HCT116 (cell line): Measurements from ENCODE around the gene IRF2. TPM values are rescaled to one million over a fixed set of nuclear protein-coding genes. Genes with fewer than 3 reads are reported as not detected.

Experiments used
- ATAC-seq: fragments of 200-7000 bp; cut with Tn5 transposase; 2 replicates; pipeline ENCODE4 v1.9.1; 2020; ENCODE audit warnings: mild to moderate bottlenecking, moderate library complexity
- BruUV-seq: library from RNA; stranded (reverse); fragments of 400-500 nt; replicated peaks from 2 replicates; lab custom pipeline; 2021; lab: Mats Ljungman, UMichigan
- CTCF ChIA-PET: fragments of 300-600 bp; sonication (Branson Sonifier 250); formaldehyde crosslinking; loops from one replicate; lab custom pipeline; 2021; ENCODE audit warnings: antibody characterized with exemption; lab: Charles Lee
- POLR2A ChIA-PET: fragments of 300-600, 350-600 bp; sonication (Branson Sonifier 250); formaldehyde crosslinking; loops from one replicate; lab custom pipeline; 2021; ENCODE audit warnings: antibody characterized with exemption; lab: Charles Lee
- RAD21 ChIA-PET, 2 experiments: fragments of 300-600 bp; sonication (Branson Sonifier 250); formaldehyde crosslinking; loops; one replicate each; lab custom pipeline; 2023; ENCODE audit warnings: low total read pairs in 2 of 2; ENCODE audit not compliant: uncharacterized antibody in 2 of 2, unreplicated experiment in 2 of 2, low non-redundant PET in 1 of 2; lab: Charles Lee
- DNase-seq: peaks from one replicate; pipeline ENCODE4 v3.0.0-alpha.2; 2010; ENCODE audit warnings: low read depth, low spot score
- H2AFZ ChIP-seq: fragments of 200-600 bp; shearing (Covaris generic), sonication (generic); 2 replicates; pipeline ENCODE4 v1.6.1; 2017; ENCODE audit warnings: low read depth, mixed run types, mixed read lengths, antibody characterized with exemption, low read length; ENCODE audit not compliant: poor library complexity, severe bottlenecking
- H3K27ac ChIP-seq: 2 replicates; pipeline ENCODE4 v1.5.1; 2012; ENCODE audit warnings: low read depth, low read length
- H3K27me3 ChIP-seq: fragments of 200-600 bp; sonication (generic); 2 replicates; pipeline ENCODE4 v1.6.1; 2016; ENCODE audit warnings: mixed run types, low read length, mixed read lengths; ENCODE audit not compliant: insufficient read depth
- H3K36me3 ChIP-seq, 2 experiments: fragments of 200-500 bp in 1 of 2; fragments of 200-600 bp in 1 of 2; sonication (Bioruptor generic) in 1 of 2; sonication (generic) in 1 of 2; 2 replicates each; pipeline versions ENCODE4 v1.5.1 to v1.6.1; 2014 to 2016; ENCODE audit warnings: low read length in 2 of 2, inconsistent platforms in 1 of 2, mixed read lengths in 1 of 2, mixed run types in 1 of 2; ENCODE audit not compliant: insufficient read depth in 2 of 2, control insufficient read depth in 1 of 2
- H3K4me1 ChIP-seq, 2 experiments: fragments of 200-600 bp in 1 of 2; sonication (generic) in 1 of 2; 2 replicates each; pipeline versions ENCODE4 v1.5.1 to v1.6.1; 2012 to 2017; ENCODE audit warnings: low read length in 2 of 2, inconsistent platforms in 1 of 2, mild to moderate bottlenecking in 1 of 2, mixed read lengths in 1 of 2, mixed run types in 1 of 2, moderate library complexity in 1 of 2; ENCODE audit not compliant: insufficient read depth in 2 of 2, control insufficient read depth in 1 of 2
- H3K4me2 ChIP-seq: fragments of 200-600 bp; sonication (generic); 2 replicates; pipeline ENCODE4 v1.6.1; 2017; ENCODE audit warnings: mixed run types, low read length, mixed read lengths
- H3K4me3 ChIP-seq, 2 experiments: fragments of 200-600 bp in 1 of 2; sonication (generic) in 1 of 2; replicated peaks in 1 of 2; 2 replicates each; pipeline ENCODE4 v1.5.1; 2011 to 2016; ENCODE audit warnings: low read length in 2 of 2, control low read depth in 1 of 2, low read depth in 1 of 2, mild to moderate bottlenecking in 1 of 2, mixed read lengths in 1 of 2, mixed run types in 1 of 2
- H3K79me2 ChIP-seq: fragments of 200-600 bp; sonication (generic); 2 replicates; pipeline ENCODE4 v1.6.1; 2017; ENCODE audit warnings: mild to moderate bottlenecking, mixed run types, low read length, moderate library complexity, mixed read lengths; ENCODE audit not compliant: insufficient read depth
- H3K9ac ChIP-seq: fragments of 200-600 bp; sonication (generic); 2 replicates; pipeline ENCODE4 v1.6.1; 2016; ENCODE audit warnings: low read length, mixed read lengths
- H3K9me2 ChIP-seq: fragments of 200-600 bp; sonication (generic), shearing (Covaris generic); 2 replicates; pipeline ENCODE4 v1.6.1; 2017; ENCODE audit warnings: mixed run types, mild to moderate bottlenecking, moderate library complexity; ENCODE audit not compliant: insufficient read depth
- H3K9me3 ChIP-seq, 2 experiments: fragments of 200-500 bp in 1 of 2; fragments of 200-600 bp in 1 of 2; sonication (Bioruptor generic) in 1 of 2; sonication (generic) in 1 of 2; 2 replicates each; pipeline ENCODE4 v1.6.1; 2014 to 2017; ENCODE audit warnings: low read length in 2 of 2, mixed read lengths in 2 of 2, inconsistent platforms in 1 of 2, low read depth in 1 of 2, mild to moderate bottlenecking in 1 of 2, mixed run types in 1 of 2, moderate library complexity in 1 of 2; ENCODE audit not compliant: control insufficient read depth in 1 of 2, insufficient read depth in 1 of 2
- H4K20me1 ChIP-seq: fragments of 200-600 bp; sonication (generic), shearing (Covaris generic); 2 replicates; pipeline ENCODE4 v1.6.1; 2017; ENCODE audit warnings: mixed run types, mild to moderate bottlenecking, moderate library complexity; ENCODE audit not compliant: insufficient read depth
- CEBPB ChIP-seq: IDR thresholded peaks from 2 replicates; pipeline ENCODE4 v1.6.1; 2012; ENCODE audit warnings: low read depth
- CTCF ChIP-seq, 3 experiments: fragments of 200-600 bp in 1 of 3; sonication (generic) in 1 of 3; IDR thresholded peaks in 2 of 3; conservative IDR thresholded peaks in 1 of 3; 2 replicates each; pipeline ENCODE4 v1.5.1; 2012 to 2017; ENCODE audit warnings: low read depth in 2 of 3, low read length in 2 of 3, antibody characterized with exemption in 1 of 3, borderline replicate concordance in 1 of 3, control low read depth in 1 of 3, mild to moderate bottlenecking in 1 of 3, mixed read lengths in 1 of 3, mixed run types in 1 of 3, moderate library complexity in 1 of 3; ENCODE audit not compliant: insufficient read depth in 1 of 3
- EGR1 ChIP-seq: IDR thresholded peaks from 2 replicates; pipeline ENCODE4 v1.6.1; 2012; ENCODE audit warnings: low read depth
- EZH2 ChIP-seq: fragments of 200-600 bp; sonication (generic); IDR thresholded peaks from 2 replicates; pipeline ENCODE4 v1.6.1; 2017; ENCODE audit warnings: antibody characterized with exemption, mixed run types
- MAX ChIP-seq: IDR thresholded peaks from 2 replicates; pipeline ENCODE4 v1.6.1; 2012
- RAD21 ChIP-seq: IDR thresholded peaks from 2 replicates; pipeline ENCODE4 v1.6.1; 2012; ENCODE audit warnings: low read depth, mild to moderate bottlenecking
- SIN3A ChIP-seq: IDR thresholded peaks from 2 replicates; pipeline ENCODE4 v1.6.1; 2012; ENCODE audit warnings: low read depth
- SRF ChIP-seq: IDR thresholded peaks from 2 replicates; pipeline ENCODE4 v1.6.1; 2012; ENCODE audit warnings: low read depth
- TCF7L2 ChIP-seq: IDR thresholded peaks from 2 replicates; pipeline ENCODE4 v1.7.0; 2011; ENCODE audit warnings: borderline replicate concordance, inconsistent platforms; ENCODE audit not compliant: insufficient read depth, insufficient read length; ENCODE audit errors: extremely low read depth
- ZBTB33 ChIP-seq: IDR thresholded peaks from 2 replicates; pipeline ENCODE4 v1.6.1; 2011; ENCODE audit warnings: mild to moderate bottlenecking, low read length, moderate library complexity; ENCODE audit not compliant: insufficient replicate concordance; ENCODE audit errors: extremely low read depth
- ZFX ChIP-seq: fragments of 450-650 bp; IDR thresholded peaks from 2 replicates; pipeline ENCODE4 v1.6.1; 2017
- intact Hi-C: fragments of 100-400 bp; cut with micrococcal nuclease; formaldehyde crosslinking; loops from 2 replicates; pipeline ENCODE4 v1.10.0; 2022
- total RNA-seq: library from RNA; stranded (reverse); gene quantifications from one replicate; pipeline ENCODE4 v1.2.1, GENCODE V29; 2021; ENCODE audit not compliant: unreplicated experiment

Gene IRF2
- total RNA-seq, 1 experiment from 2014 or later = 10.6 TPM

GRCh38 chr4:184453365-184454160 lies 20.8 kb downstream of the IRF2 start:
- intact Hi-C loops = no loop called here
- DNase-seq = no peak
- Histone ChIP-seq H3K9me3 (no peaks in the 10 kb centered on the region), H3K4me3 (no peak overlapping the region), H3K4me1 (peaks cover 0 to 2% of the 10 kb centered on the region in 2 experiments; a peak in 1 of 4 replicates), H3K79me2 (no peaks in the 10 kb centered on the region), H3K9ac (no peak overlapping the region), H2AFZ (no peak overlapping the region), H3K27ac (no peak overlapping the region), H3K27me3 (no peaks in the 10 kb centered on the region), H3K9me2 (no peaks in the 10 kb centered on the region), H4K20me1 (no peaks in the 10 kb centered on the region), H3K36me3 (no peaks in the 10 kb centered on the region), H3K4me2 (no peak overlapping the region)
- ChIA-PET RAD21 (no interaction called here), CTCF (no interaction called here), POLR2A (no interaction called here)
- TF ChIP-seq EZH2 (no peak), CTCF (IDR thresholded peaks at IDR 0.05 in 2 of 3, conservative IDR thresholded peaks at IDR 0.05 in 1 of 3; ENCODE audit: borderline replicate concordance in 1 of 3, insufficient read depth in 1 of 3, low read depth in 2 of 3, low read length in 2 of 3) (no peak), MAX (no peak), CEBPB (no peak), SIN3A (no peak), EGR1 (no peak), ZBTB33 (no peak), TCF7L2 (no peak), SRF (no peak), RAD21 (no peak), ZFX (no peak)
- no TSS peak for BruUV-seq
- ATAC-seq = no peak
